K562 (cell line): ENCODE results near the gene EEA1. TPM values are rescaled to one million over a fixed set of nuclear protein-coding genes. Genes with fewer than 3 reads are reported as not detected.

Experiments used
- ATAC-seq: fragments of 200-7000 bp; cut with Tn5 transposase; 3 replicates; pipeline ENCODE4 v1.9.1; 2020; ENCODE audit warnings: moderate library complexity
- BruUV-seq: library from RNA; stranded (reverse); fragments of 400-500 nt; replicated peaks from 2 replicates; lab custom pipeline; 2021; lab: Mats Ljungman, UMichigan
- CTCF ChIA-PET: fragments of 300-600 bp; formaldehyde crosslinking; extraction: SDS; loops from one replicate; lab custom pipeline; 2021; ENCODE audit warnings: low intra/inter-chr PET ratio; lab: Yijun Ruan, JAX
- POLR2A ChIA-PET: fragments of 300-600, 350-650 bp; sonication (Branson Sonifier 250); formaldehyde crosslinking; extraction: SDS; loops from one replicate; lab custom pipeline; 2021; ENCODE audit warnings: antibody characterized with exemption, inconsistent platforms; lab: Yijun Ruan, JAX
- DNase-seq, 4 experiments: peaks; one replicate each; pipeline versions ENCODE4 v3.0.0 to v3.0.0-alpha.2; 2011 to 2018; ENCODE audit warnings: low spot score in 3 of 4, mixed read lengths in 3 of 4; ENCODE audit errors: extremely low read depth in 1 of 4
- FAIRE-seq: peaks from 2 replicates; lab custom pipeline; 2011; peaks lifted over from hg19 to GRCh38; lab: Jason Lieb, UNC
- H2AFZ ChIP-seq: 2 replicates; pipeline ENCODE4 v1.6.0; 2011; ENCODE audit warnings: low read depth, low read length, control low read depth, inconsistent platforms
- H3K27ac ChIP-seq: fragments of 200-600 bp; 3 replicates; pipeline ENCODE4 v1.8.0; 2011; ENCODE audit warnings: low read depth, mild to moderate bottlenecking, control low read depth, inconsistent platforms, low read length, moderate library complexity, mixed read lengths; ENCODE audit errors: extremely low read depth
- H3K27me3 ChIP-seq, 2 experiments: fragments of 300-600 bp in 1 of 2; 2 replicates in 1 of 2; 3 replicates in 1 of 2; pipeline versions ENCODE4 v1.6.0 to v1.8.0; 2011; ENCODE audit warnings: inconsistent platforms in 2 of 2, low read length in 2 of 2, mild to moderate bottlenecking in 1 of 2, mixed read lengths in 1 of 2, moderate library complexity in 1 of 2; ENCODE audit not compliant: control insufficient read depth in 2 of 2, insufficient read depth in 2 of 2
- H3K36me3 ChIP-seq: fragments of 300-600 bp; 3 replicates; pipeline ENCODE4 v1.8.0; 2011; ENCODE audit warnings: mild to moderate bottlenecking, low read length, inconsistent platforms; ENCODE audit not compliant: control insufficient read depth, insufficient read depth
- H3K4me1 ChIP-seq, 2 experiments: fragments of 200-600 bp in 1 of 2; replicated peaks in 1 of 2; 2 replicates in 1 of 2; 3 replicates in 1 of 2; pipeline versions ENCODE4 v1.5.1 to v1.8.0; 2011; ENCODE audit warnings: inconsistent platforms in 2 of 2, low read length in 2 of 2, mild to moderate bottlenecking in 1 of 2, mixed read lengths in 1 of 2, moderate library complexity in 1 of 2; ENCODE audit not compliant: control insufficient read depth in 2 of 2, insufficient read depth in 2 of 2
- H3K4me2 ChIP-seq: 2 replicates; pipeline ENCODE4 v1.6.1; 2011; ENCODE audit warnings: low read length, control low read depth, inconsistent platforms, mixed read lengths; ENCODE audit not compliant: insufficient read depth
- H3K4me3 ChIP-seq: fragments of 200-600 bp; sonication (generic), shearing (Covaris generic); 2 replicates; pipeline ENCODE4 v1.5.1; 2016; ENCODE audit warnings: control low read depth, inconsistent platforms
- H3K79me2 ChIP-seq: fragments of 200-600 bp; 3 replicates; pipeline ENCODE4 v1.8.0; 2011; ENCODE audit warnings: low read length, inconsistent platforms; ENCODE audit not compliant: control insufficient read depth, insufficient read depth
- H3K9ac ChIP-seq, 2 experiments: 2 replicates each; pipeline versions ENCODE4 v1.6.0 to v1.6.1; 2011; ENCODE audit warnings: low read depth in 2 of 2, low read length in 2 of 2, control low read depth in 1 of 2, inconsistent platforms in 1 of 2, mild to moderate bottlenecking in 1 of 2, mixed read lengths in 1 of 2; ENCODE audit not compliant: insufficient read depth in 1 of 2
- H3K9me1 ChIP-seq: one replicate; pipeline ENCODE4 v1.6.0; 2011; ENCODE audit warnings: inconsistent platforms, mild to moderate bottlenecking, low read length, moderate library complexity; ENCODE audit not compliant: control insufficient read depth, insufficient read depth
- H3K9me3 ChIP-seq: replicated peaks from 2 replicates; pipeline ENCODE4 v1.5.1; 2011; ENCODE audit warnings: low read depth, low read length, inconsistent platforms; ENCODE audit not compliant: control insufficient read depth, insufficient read depth
- H4K20me1 ChIP-seq: replicated peaks from 2 replicates; pipeline ENCODE4 v1.6.1; 2011; ENCODE audit warnings: low read length, inconsistent platforms, mixed read lengths; ENCODE audit not compliant: control insufficient read depth, insufficient read depth
- CUX1 ChIP-seq: fragments of 200-800 bp; sonication (Bioruptor generic); IDR thresholded peaks from 2 replicates; pipeline ENCODE4 v1.6.1; 2016; ENCODE audit warnings: missing genetic modification characterization, missing compliant biosample characterization
- FOXK2 ChIP-seq, 2 experiments: fragments of 450-650 bp; IDR thresholded peaks in 1 of 2; conservative IDR thresholded peaks in 1 of 2; 2 replicates each; pipeline ENCODE4 v1.6.1; 2016; ENCODE audit warnings: low read depth in 2 of 2, mild to moderate bottlenecking in 1 of 2
- HIVEP1 ChIP-seq: fragments of 250-450 bp; sonication (Bioruptor Pico); IDR thresholded peaks from 2 replicates; pipeline ENCODE4 v1.4.0; 2020; ENCODE audit warnings: mild to moderate bottlenecking
- NONO ChIP-seq, 2 experiments: fragments of 200-400 bp in 1 of 2; fragments of 450-650 bp in 1 of 2; formaldehyde crosslinking in 1 of 2; IDR thresholded peaks; 2 replicates each; pipeline ENCODE4 v1.6.1; 2017; ENCODE audit warnings: low read depth in 2 of 2, mild to moderate bottlenecking in 2 of 2, moderate library complexity in 2 of 2, low read length in 1 of 2
- TCF7 ChIP-seq: sonication (generic); IDR thresholded peaks from 2 replicates; pipeline ENCODE4 v1.6.1; 2016; ENCODE audit warnings: antibody characterized with exemption, borderline replicate concordance
- ZBTB1 ChIP-seq: sonication (generic); formaldehyde crosslinking; IDR thresholded peaks from 2 replicates; pipeline ENCODE4 v1.8.1; 2023; ENCODE audit warnings: missing genetic modification reagents, low read depth, mild to moderate bottlenecking, borderline replicate concordance
- ZBTB17 ChIP-seq: fragments of 450-650 bp; formaldehyde crosslinking; IDR thresholded peaks from 2 replicates; pipeline ENCODE4 v1.4.0; 2020; ENCODE audit warnings: mild to moderate bottlenecking
- ZKSCAN8 ChIP-seq: fragments of 200-800 bp; sonication (Bioruptor generic); IDR thresholded peaks from 2 replicates; pipeline ENCODE4 v1.6.1; 2016; ENCODE audit warnings: missing genetic modification characterization, missing compliant biosample characterization
- ZNF512 ChIP-seq: IDR thresholded peaks from 2 replicates; pipeline ENCODE4 v1.6.1; 2016; ENCODE audit warnings: missing genetic modification characterization, missing compliant biosample characterization
- WGBS: fragments of 100-300 bp; shearing (Covaris generic); methylation state at CpG from one replicate; pipeline ENCODE4 v1.1.6; 2016; ENCODE audit warnings: low coverage, mixed read lengths; ENCODE audit not compliant: insufficient coverage; ENCODE audit errors: missing lambda C conversion rate; 5-methylcytosine and 5-hydroxymethylcytosine counted together
- in situ Hi-C: fragments of 300-500 bp; cut with MboI; formaldehyde crosslinking; loops from 4 replicates; pipeline ENCODE4 v1.15.0; 2018; ENCODE audit warnings: inconsistent platforms, mixed read lengths
- intact Hi-C: fragments of 100-400 bp; cut with micrococcal nuclease; formaldehyde crosslinking; loops from 2 replicates; pipeline ENCODE4 v1.14.2; 2022
- polyA plus RNA-seq, 8 experiments: library from polyadenylated mRNA; depleted of rRNA in 4 of 8; stranded (reverse) in 5 of 8; unstranded in 3 of 8; fragments of >200 nt; fragmentation: Nextera tagmentation in 2 of 8; fragmentation: Illumina TruSeq in 1 of 8; extraction: Ambion mirVana in 2 of 8; extraction: Trizol in 1 of 8; gene quantifications; 2 replicates each; pipeline versions ENCODE4 v1.2.1 to v1.2.3, GENCODE V29; 2011 to 2014; ENCODE audit warnings: inconsistent platforms in 1 of 8, missing spikeins in 1 of 8
- total RNA-seq, 7 experiments: library from RNA; depleted of rRNA in 6 of 7; stranded (reverse); fragments of >200 nt in 6 of 7; fragmentation: Illumina TruSeq in 2 of 7; extraction: Trizol in 2 of 7; gene quantifications; 2 replicates each; pipeline versions ENCODE4 v1.2.1 to v1.2.3, GENCODE V29; 2011 to 2021; ENCODE audit warnings: low replicate concordance in 1 of 7

Gene EEA1
- total and polyA plus RNA-seq, 9 of the 15 experiments (the other 6 are each of a cell fraction or from before 2014, with no cell fraction given), result 3.5 to 17.1 (median 7.5) TPM

GRCh38 chr12:92911339-92911738, 17.8 kb downstream of the EEA1 start:
- H3K36me3 ChIP-seq, result no peaks in the 10 kb centered on the region; the same call in 2 of the 3 replicates
- CTCF ChIA-PET, result no interaction called here
- no TSS peak for BruUV-seq
- H4K20me1 ChIP-seq, result no peaks in the 10 kb centered on the region
- no peak for FAIRE-seq
- H2AFZ ChIP-seq, result no peak overlapping the region
- H3K27ac ChIP-seq, result no peak overlapping the region
- intact Hi-C loops, result no loop called here
- DNase-seq, result no peak
- H3K4me2 ChIP-seq, result no peak overlapping the region; the same call in 1 of the 2 replicates
- POLR2A ChIA-PET, result interaction anchor here (1.0 to 1.3 kb wide), 2 partner anchors 12 to 15 kb away, joined by 3 to 5 read pairs; no protein-coding TSS in a partner anchor
- no peaks in the 10 kb centered on the region for H3K9me1 ChIP-seq
- H3K9me3 ChIP-seq, result no peaks in the 10 kb centered on the region
- ATAC-seq, result peak; percentile 61
- no peak overlapping the region for H3K9ac ChIP-seq
- H3K4me3 ChIP-seq, result no peak overlapping the region
- peak; percentile 50; the same call in 1 of the 2 replicates for TF ChIP-seq ZNF512
- TF ChIP-seq ZBTB1 (CRISPR knock-in tag), result no peak
- no peak for TF ChIP-seq HIVEP1 (CRISPR knock-in tag)
- no peak for TF ChIP-seq TCF7
- TF ChIP-seq, all 486 proteins: peak for 1
- WGBS, result 19% methylated on average over 2 of the region's 2 CpGs
- Histone ChIP-seq H3K27me3 (no peaks in the 10 kb centered on the region), H3K4me1 (no peaks in the 10 kb centered on the region), H3K79me2 (peaks cover 87% of the 10 kb centered on the region)
- in situ Hi-C loops, result no loop called here

GRCh38 chr12:92908108-92908507, 21.0 kb downstream of the EEA1 start:
- Histone ChIP-seq H3K4me2 (no peak overlapping the region), H3K79me2 (peaks cover 77% of the 10 kb centered on the region), H3K9me3 (no peaks in the 10 kb centered on the region), H3K27me3 (no peaks in the 10 kb centered on the region), H3K9me1 (no peaks in the 10 kb centered on the region), H3K4me3 (no peak overlapping the region), H4K20me1 (no peaks in the 10 kb centered on the region), H3K36me3 (no peaks in the 10 kb centered on the region; the same call in 2 of the 3 replicates), H3K9ac (no peak overlapping the region), H3K27ac (no peak overlapping the region), H3K4me1 (no peaks in the 10 kb centered on the region), H2AFZ (no peak overlapping the region)
- FAIRE-seq, result no peak
- WGBS, result 70% methylated on average over 3 of the region's 3 CpGs
- BruUV-seq, result no TSS peak
- POLR2A ChIA-PET, result no interaction called here
- intact Hi-C loops (no loop called here), in situ Hi-C loops (no loop called here)
- DNase-seq, result no peak
- ATAC-seq, result no peak
- CTCF ChIA-PET, result no interaction called here
- no peak for TF ChIP-seq FOXK2 (conservative IDR thresholded peaks at IDR 0.05 in 1 of 2, IDR thresholded peaks at IDR 0.05 in 1 of 2; ENCODE audit: low read depth in 2 of 2)
- TF ChIP-seq CUX1 (CRISPR knock-in tag), result no peak
- no peak for TF ChIP-seq ZBTB17 (CRISPR knock-in tag)
- no peak for TF ChIP-seq NONO (IDR thresholded peaks at IDR 0.05; ENCODE audit: low read depth in 2 of 2, low read length in 1 of 2)
- no peak for TF ChIP-seq ZKSCAN8 (CRISPR knock-in tag)
